ENCODE data around the gene BPIFB2.

BPIFB2 gene

GRCh38 chr20:33071198-33071597 lies 63.7 kb downstream of the BPIFB2 start:
- no peak for DNase-seq

- DNase-seq = no peak
Measured at GRCh38 chr20:33072362-33072761, 64.9 kb downstream of the BPIFB2 start.

- DNase-seq = no peak
Measured at GRCh38 chr20:33072813-33073212, 65.3 kb downstream of the BPIFB2 start.

Measured in activated T-cell treated with anti-CD3 and anti-CD28 coated beads for 4 hours (primary cell).